HG03354 (cell line): ENCODE measurements around the gene KIAA0408.

ENCODE experiments used
- ATAC-seq: cut with Tn5 transposase; IDR thresholded peaks from one replicate; pipeline ENCODE4 v1.9.1; 2021; ENCODE audit warnings: mild to moderate bottlenecking; ENCODE audit not compliant: unreplicated experiment, poor library complexity, severe bottlenecking

The KIAA0408 gene

GRCh38 chr6:127459231-127459641, at the start of gene KIAA0408:
Gene KIAA0408 (minus strand): TSS chr6:127459389. CDS start chr6:127453981, 5,408 bp downstream.
- ATAC-seq: no peak

- ATAC-seq: no peak
These were observed 47.7 kb upstream of the KIAA0408 start for GRCh38 chr6:127506894-127507293.

- ATAC-seq: no peak
These were observed 43.8 kb upstream of the KIAA0408 start for GRCh38 chr6:127503022-127503421.

- ATAC-seq: no peak
These were observed 38.2 kb upstream of the KIAA0408 start for GRCh38 chr6:127497410-127497809.

GRCh38 chr6:127496471-127496870, 37.3 kb upstream of the KIAA0408 start:
- no peak for ATAC-seq

GRCh38 chr6:127494240-127494767, 35.1 kb upstream of the KIAA0408 start:
- no peak for ATAC-seq

- ATAC-seq: no peak
These were observed 30.1 kb upstream of the KIAA0408 start for GRCh38 chr6:127489248-127489647.

GRCh38 chr6:127486934-127487333, 27.7 kb upstream of the KIAA0408 start:
- ATAC-seq: no peak

- peak; percentile 99 for ATAC-seq
These were observed 25.1 kb upstream of the KIAA0408 start for GRCh38 chr6:127484212-127484863.

- peak; percentile 44 for ATAC-seq
These were observed 24.3 kb upstream of the KIAA0408 start for GRCh38 chr6:127483399-127484055.

- no peak for ATAC-seq
These were observed 23.1 kb upstream of the KIAA0408 start for GRCh38 chr6:127482325-127482724.

GRCh38 chr6:127481628-127482027, 22.4 kb upstream of the KIAA0408 start:
- no peak for ATAC-seq

- no peak for ATAC-seq
These were observed 21.9 kb upstream of the KIAA0408 start for GRCh38 chr6:127481111-127481510.

GRCh38 chr6:127477658-127478057, 18.5 kb upstream of the KIAA0408 start:
- no peak for ATAC-seq

GRCh38 chr6:127475823-127476176, 16.6 kb upstream of the KIAA0408 start:
- no peak for ATAC-seq

GRCh38 chr6:127475135-127475822, 16.1 kb upstream of the KIAA0408 start:
- no peak for ATAC-seq

- ATAC-seq: no peak
These were observed 12.4 kb upstream of the KIAA0408 start for GRCh38 chr6:127471379-127472255.

GRCh38 chr6:127468936-127469335, 9.7 kb upstream of the KIAA0408 start:
- no peak for ATAC-seq

- no peak for ATAC-seq
These were observed 7.2 kb upstream of the KIAA0408 start for GRCh38 chr6:127466416-127466815.
